ENCODE results near the gene KCNN1. TPM values are rescaled to one million over a fixed set of nuclear protein-coding genes. Genes with fewer than 3 reads are reported as not detected.
"Not testable (repeated sequence)": the region's sequence is repeated elsewhere in the genome, so short reads cannot be mapped to it uniquely, and the experiment has no call there.

Gene KCNN1
- total RNA-seq, 1 donor from 2014 or later: under 0.01 TPM

DNA sequence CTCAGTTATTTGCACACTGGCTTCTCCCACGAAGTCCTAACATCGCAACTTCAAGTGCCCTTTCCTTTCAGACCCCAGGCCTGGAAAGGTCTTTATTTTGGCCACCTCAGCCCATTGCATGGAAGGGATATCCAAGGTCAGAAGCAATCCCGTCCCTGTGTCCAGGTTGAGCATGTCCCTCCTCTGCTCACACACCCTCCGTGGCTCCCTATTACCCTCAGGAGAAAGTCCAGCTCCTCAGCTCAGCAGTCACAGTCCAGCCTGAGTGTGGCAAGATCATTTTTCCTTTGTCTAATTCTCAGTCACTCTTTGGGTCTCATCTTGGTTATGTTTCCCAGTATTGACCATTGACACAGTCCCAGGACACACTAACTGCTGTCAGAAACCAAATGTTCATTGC lies 60.2 kb downstream of the KCNN1 start:
- DNase-seq (ENCODE audit: low read depth in 2 of 2): no peak

DNA sequence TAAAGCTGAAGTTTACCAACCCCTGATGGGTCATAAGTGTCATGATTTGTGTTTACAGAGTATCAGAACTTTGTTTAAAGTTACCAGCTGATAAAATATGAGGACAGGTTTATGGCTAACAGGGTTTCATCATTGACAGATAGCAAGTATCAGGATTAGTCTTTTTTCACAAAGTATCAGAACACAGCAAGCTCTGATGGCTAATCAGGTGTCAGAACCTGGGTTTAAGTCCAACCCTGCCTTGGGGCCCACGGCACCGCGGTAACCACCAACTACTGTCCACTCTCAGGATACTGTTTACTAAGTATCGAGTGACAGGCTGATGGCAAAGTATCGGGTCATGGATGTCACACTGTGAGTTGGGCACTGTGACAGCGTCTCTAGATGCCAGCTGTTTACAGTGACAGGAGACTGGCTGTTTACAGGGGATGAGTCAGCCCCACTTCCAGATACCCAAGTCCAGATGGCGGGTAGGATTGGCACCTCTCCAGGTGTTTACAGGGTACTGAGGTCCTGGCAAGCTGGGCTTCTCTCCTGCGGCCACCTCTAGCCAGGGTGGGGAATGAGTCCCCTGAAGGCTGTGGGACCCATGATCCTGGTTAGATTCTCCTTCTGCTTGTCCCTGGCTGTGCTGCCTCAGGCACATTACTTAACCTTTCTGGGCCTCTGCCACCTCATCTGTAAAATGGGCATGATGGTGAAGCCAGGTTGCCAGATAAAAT lies 62.9 kb downstream of the KCNN1 start:
- DNase-seq (ENCODE audit: low read depth in 2 of 2): peak in 1 of 2 donors; percentile 92

DNA sequence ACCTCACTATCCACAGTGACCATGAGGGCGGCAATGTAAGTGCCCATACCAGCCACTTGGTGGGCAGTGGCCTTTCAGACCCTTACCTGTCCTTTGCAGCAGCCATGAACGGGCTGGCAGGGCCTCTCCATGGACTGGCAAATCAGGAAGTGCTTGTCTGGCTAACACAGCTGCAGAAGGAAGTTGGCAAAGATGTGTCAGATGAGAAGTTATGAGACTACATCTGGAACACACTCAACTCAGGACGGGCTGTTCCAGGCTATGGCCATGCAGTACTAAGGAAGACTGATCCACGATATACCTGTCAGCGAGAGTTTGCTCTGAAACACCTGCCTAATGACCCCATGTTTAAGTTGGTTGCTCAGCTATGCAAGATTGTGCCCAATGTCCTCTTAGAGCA lies 64.5 kb downstream of the KCNN1 start:
- DNase-seq (ENCODE audit: low read depth in 2 of 2): not testable (repeated sequence)

DNA sequence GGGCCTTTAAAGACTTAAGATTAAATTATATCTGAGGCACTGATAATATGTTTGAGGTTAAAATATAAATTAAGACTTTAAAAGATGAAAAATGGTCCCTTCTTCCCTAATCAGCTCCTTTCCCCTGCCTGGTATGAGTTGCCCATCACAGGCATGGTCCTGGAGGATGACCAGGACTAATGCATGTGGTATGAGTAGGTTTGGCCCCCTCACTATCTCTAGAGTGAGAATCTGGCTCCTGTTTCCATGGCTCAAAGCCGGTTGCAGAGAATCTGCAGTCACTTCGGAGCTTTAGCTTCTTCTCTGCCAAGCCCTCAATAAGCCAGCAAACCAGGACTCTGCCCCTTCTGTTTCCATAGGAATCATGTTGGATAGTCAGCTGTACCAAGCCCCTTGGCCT lies 65.2 kb downstream of the KCNN1 start:
- DNase-seq (ENCODE audit: low read depth in 2 of 2): not testable (repeated sequence)

DNA sequence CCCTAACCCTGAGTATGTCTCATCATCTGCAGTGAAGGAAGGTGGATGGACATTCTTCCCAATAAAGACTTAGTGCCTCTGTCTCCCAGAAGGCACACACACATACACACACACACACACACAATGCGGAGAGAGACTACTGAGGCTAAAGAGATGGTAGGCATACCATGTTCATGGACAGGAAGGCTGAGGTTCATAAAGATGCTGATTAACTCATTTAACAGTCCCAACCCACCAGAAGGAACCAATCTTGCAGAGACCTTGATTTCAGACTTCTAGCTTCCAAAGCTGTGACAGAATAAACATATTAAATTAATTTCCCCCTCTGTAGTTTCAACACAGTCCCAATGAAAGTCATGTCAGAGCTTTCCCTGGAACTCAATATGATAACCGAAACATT lies 74.1 kb downstream of the KCNN1 start:
- no peak for DNase-seq (ENCODE audit: low read depth in 2 of 2)

DNA sequence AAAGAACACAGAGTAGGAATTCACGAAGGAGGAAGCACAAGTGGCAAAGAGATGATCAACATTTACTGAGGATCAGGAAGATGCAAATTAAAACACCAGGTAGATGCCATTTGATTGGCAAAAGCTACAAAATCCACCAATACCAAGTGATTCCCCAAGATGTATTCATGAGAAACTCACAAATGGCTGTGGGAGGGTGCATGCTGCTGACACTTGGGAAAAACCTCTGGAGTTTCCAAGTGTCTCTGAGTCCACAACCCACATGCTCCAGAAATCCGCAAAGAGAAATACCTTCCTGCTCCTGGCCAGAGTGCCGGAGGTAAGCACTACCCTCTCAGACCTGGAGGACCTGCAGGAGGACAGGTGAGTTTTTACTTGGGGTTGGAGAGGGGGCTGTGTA lies 76.8 kb downstream of the KCNN1 start:
- DNase-seq (ENCODE audit: low read depth in 2 of 2): no peak

DNA sequence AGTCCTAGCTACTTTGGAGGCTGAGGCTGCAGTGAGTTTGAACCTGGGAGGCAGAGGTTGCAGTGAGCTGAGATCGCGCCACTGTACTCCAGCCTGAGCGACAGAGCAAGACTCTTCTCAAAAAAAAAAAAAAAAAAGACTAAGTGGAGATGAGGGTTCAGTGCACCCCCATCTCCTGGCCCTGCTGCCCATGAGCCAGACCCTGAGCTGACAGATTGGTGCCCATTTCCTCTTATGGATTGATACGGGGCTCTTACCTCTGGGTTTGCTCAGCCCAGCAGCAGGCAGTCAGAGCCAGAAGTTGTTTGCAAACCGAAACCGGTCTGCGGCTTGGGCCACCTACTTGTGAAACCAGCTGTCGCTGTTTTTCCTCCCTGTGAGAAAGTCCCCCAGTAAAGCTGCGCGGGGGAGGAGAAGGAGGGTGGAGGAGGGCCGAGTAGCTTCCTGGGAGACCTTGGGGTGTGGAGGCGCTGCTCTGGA lies 78.0 kb downstream of the KCNN1 start:
- peak in 1 of 2 donors; percentile 35 for DNase-seq (ENCODE audit: low read depth in 2 of 2)

DNA sequence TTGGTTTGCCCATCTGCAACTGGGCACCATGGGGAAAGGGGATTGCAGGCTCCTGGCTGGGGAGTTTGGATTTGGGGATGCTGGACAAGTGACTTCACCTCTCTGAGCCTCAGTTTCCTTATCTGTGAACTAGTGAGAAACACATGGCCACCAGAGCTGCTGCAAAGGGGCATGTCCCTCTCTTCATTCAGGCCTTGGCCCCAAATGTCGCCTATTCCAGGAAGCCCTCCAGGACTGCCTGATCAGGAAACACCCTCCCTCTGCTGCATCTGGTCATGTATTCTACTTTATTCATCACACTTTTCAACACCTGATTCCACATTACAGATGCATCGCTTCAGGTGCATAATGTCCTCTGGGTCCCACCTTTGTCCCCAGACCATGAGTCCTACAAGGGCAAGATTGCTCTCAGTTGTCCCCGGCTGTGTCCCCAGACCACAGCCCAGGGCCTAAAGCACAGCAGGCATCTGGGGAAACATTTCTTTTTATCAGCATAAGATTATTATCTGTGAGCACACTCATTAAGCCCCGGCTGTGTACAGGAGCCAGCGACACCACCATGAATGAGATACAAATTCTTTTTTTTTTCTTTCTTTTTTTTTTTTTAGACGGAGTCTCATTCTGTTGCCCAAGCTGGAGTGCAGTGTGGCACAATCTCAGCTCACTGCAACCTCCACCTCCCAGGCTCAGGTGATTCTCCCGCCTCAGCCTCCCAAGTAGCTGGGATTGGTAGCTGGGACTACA lies 78.6 kb downstream of the KCNN1 start:
- no peak for DNase-seq (ENCODE audit: low read depth in 2 of 2)

DNA sequence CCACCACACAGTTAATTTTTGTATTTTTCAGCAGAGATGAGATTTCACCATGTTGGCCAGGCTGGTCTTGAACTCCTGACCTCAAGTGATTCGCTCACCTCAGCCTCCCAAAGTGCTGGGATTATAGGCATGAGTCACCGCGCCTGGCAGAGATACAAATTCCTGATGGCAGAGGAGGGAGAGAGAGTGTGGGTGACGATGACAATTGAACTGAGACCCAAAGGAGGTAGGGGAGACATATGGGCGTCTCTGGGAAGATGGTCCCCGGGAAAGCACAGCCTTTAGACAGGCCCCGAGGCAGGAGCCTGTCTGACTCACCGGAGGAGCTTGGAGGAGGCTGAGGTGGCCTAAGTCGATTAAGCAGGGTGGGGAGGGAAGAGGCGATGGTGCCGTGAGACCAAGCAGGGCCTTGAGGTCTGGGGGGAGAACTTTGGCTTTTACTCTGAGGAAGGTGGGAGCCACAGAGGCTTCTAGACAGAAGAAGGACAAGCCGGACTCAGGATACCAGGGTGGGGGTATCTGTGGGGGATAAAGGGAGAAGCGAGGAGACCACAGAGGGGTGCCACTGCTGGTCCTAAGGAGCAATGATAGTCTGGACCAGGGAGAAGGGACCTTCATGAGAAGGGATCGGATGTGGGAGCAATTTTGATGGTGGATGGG lies 79.3 kb downstream of the KCNN1 start:
- DNase-seq (ENCODE audit: low read depth in 2 of 2): peak; percentile 17 to 51

DNA sequence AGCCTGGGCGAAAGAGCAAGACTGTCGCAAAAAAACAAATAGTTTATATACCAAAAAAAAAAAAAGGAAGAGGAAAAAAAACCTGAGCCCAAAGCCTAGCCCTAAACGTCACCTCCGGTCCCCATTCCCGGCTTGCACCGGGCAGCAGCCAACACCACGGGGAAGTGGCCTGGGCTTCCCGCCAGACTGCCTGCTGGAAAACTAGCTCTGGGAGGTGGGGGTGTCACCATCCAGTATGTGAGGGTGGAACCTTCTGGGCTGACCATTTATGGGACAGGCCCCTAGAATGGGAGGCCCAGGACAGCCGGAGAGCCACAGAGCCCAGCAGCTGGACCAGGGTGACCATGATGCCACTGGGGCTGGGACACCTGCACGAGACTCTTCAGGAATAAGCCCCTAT lies 82.5 kb downstream of the KCNN1 start:
- DNase-seq (ENCODE audit: low read depth in 2 of 2): peak; percentile 83 to 95

Other genes starting within 250 kb of the KCNN1 start
- gene MAP1S, start 247.6 kb upstream of the KCNN1 start, total RNA-seq: 27.5 and 52.5 TPM in 2 replicates
- gene FCHO1, start 215.6 kb upstream of the KCNN1 start, total RNA-seq: 0.63 and 0.90 TPM in 2 replicates
- under 0.01 TPM in 2 replicates for gene B3GNT3, start 172.0 kb upstream of the KCNN1 start, total RNA-seq
- gene INSL3, start 145.6 kb upstream of the KCNN1 start, total RNA-seq: not detected in 2 replicates
- 1.7 and 2.4 TPM in 2 replicates for gene JAK3, start 119.1 kb upstream of the KCNN1 start, total RNA-seq
- 1,265 and 1,315 TPM in 2 replicates for gene RPL18A, start 107.2 kb upstream of the KCNN1 start, total RNA-seq
- not detected in 2 replicates for gene SLC5A5, start 95.2 kb upstream of the KCNN1 start, total RNA-seq
- 27.2 and 34.5 TPM in 2 replicates for gene CCDC124, start 34.1 kb upstream of the KCNN1 start, total RNA-seq
- gene ARRDC2, start 41.1 kb downstream of the KCNN1 start, total RNA-seq: 41.1 and 108 TPM in 2 replicates
- 0.13 TPM in 2 replicates for gene IL12RB1, start 119.8 kb downstream of the KCNN1 start, total RNA-seq
- gene MAST3, start 130.7 kb downstream of the KCNN1 start, total RNA-seq: 1.2 and 2.9 TPM in 2 replicates
- gene PIK3R2, start 186.1 kb downstream of the KCNN1 start, total RNA-seq: 0.90 and 3.3 TPM in 2 replicates
- 4.5 and 6.1 TPM in 2 replicates for gene IFI30, start 206.7 kb downstream of the KCNN1 start, total RNA-seq
- gene MPV17L2, start 226.1 kb downstream of the KCNN1 start, total RNA-seq: 7.2 and 10.0 TPM in 2 replicates
- gene RAB3A, start 236.9 kb downstream of the KCNN1 start, total RNA-seq: 0.39 and 0.76 TPM in 2 replicates

All from dermis microvascular lymphatic vessel endothelial cell (primary cell).